ENCODE results near the gene ADK. TPM values are rescaled to one million over a fixed set of nuclear protein-coding genes. Genes with fewer than 3 reads are reported as not detected.
A peak's percentile ranks its signal among the peaks of the same experiment; 100 is the strongest.

ADK gene
- total and polyA plus RNA-seq, 2 experiments from 2014 or later, result 46.7 to 53.7 TPM

DNA sequence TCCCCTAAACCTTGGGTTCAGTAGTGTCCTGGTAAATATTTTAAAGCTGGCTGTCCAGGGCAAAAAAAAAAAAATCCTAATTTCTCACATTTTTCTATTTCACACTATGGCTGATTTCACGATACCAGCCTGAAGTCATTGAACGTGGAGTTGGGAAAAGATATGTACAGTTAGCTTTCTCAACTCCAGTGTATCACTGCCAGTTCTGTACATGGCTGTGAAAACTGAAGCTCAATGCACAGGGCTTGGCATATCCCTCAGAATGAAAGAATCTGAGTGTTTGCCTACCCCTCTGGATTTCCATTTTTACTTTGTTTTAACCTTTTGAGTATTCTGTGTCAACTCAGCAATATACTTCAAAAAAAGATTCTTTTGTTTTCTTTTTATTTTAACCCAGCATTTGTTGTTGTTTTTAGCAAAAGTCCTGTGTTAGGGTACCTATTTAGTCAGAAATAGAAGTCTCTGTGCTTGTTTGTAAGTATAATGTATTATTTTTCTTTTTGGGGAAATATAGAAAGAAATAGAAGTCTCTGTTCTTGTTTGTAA, 274.5 kb downstream of the ADK start:
- Histone ChIP-seq H3K4me2 (no peak overlapping the region), H3K27ac (no peak overlapping the region), H3K4me3 (no peak overlapping the region), H3K36me3 (replicated peaks; ENCODE audit: insufficient read depth, low read depth) (no peaks in the 10 kb centered on the region), H4K20me1 (ENCODE audit: insufficient read depth, poor library complexity, severe bottlenecking) (no peaks in the 10 kb centered on the region), H2AFZ (no peak overlapping the region), H3K27me3 (no peaks in the 10 kb centered on the region), H3K9me3 (ENCODE audit: low read depth) (no peaks in the 10 kb centered on the region), H3K79me2 (no peaks in the 10 kb centered on the region), H3K4me1 (ENCODE audit: insufficient read depth) (no peaks in the 10 kb centered on the region), H3K9me2 (replicated peaks; ENCODE audit: insufficient read depth) (no peaks in the 10 kb centered on the region)
- DNase-seq (ENCODE audit: low spot score), result no peak
- WGBS (ENCODE audit: low lambda C conversion rate, missing lambda C conversion rate), result 97% methylated on average over 2 of the region's 2 CpGs
- TF ChIP-seq EZH2 (IDR thresholded peaks at IDR 0.05; ENCODE audit: borderline replicate concordance), result no peak
- TF ChIP-seq, protein P1, sequence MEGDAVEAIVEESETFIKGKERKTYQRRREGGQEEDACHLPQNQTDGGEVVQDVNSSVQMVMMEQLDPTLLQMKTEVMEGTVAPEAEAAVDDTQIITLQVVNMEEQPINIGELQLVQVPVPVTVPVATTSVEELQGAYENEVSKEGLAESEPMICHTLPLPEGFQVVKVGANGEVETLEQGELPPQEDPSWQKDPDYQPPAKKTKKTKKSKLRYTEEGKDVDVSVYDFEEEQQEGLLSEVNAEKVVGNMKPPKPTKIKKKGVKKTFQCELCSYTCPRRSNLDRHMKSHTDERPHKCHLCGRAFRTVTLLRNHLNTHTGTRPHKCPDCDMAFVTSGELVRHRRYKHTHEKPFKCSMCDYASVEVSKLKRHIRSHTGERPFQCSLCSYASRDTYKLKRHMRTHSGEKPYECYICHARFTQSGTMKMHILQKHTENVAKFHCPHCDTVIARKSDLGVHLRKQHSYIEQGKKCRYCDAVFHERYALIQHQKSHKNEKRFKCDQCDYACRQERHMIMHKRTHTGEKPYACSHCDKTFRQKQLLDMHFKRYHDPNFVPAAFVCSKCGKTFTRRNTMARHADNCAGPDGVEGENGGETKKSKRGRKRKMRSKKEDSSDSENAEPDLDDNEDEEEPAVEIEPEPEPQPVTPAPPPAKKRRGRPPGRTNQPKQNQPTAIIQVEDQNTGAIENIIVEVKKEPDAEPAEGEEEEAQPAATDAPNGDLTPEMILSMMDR (IDR thresholded peaks at IDR 0.05; ENCODE audit: poor library complexity), result no peak
- TF ChIP-seq EZH2phosphoT487 (IDR thresholded peaks at IDR 0.05; ENCODE audit: low read depth, severe bottlenecking, unreplicated experiment), result no peak

DNA sequence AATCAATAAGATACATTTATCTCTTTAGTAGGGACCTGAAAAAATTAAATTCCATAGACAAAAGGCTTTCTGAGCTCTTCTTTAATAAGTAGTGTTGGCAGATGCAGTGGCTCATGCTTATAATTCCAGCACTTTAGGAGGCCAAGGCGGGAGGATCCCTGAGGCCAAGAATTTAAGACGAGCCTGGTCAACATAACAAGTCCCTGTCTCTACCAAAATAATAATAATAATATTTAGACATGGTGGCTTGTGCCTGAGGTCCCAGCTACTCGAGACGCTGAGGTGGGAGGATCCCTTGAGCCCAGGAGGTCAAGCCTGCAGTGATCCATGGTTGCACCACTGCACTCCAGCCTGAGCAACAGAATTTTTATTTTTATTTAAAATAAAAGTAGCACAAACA, 280.8 kb downstream of the ADK start:
- Histone ChIP-seq H4K20me1 (ENCODE audit: insufficient read depth, poor library complexity, severe bottlenecking) (no peaks in the 10 kb centered on the region), H3K9me2 (replicated peaks; ENCODE audit: insufficient read depth) (no peaks in the 10 kb centered on the region), H3K79me2 (no peaks in the 10 kb centered on the region), H2AFZ (no peak overlapping the region), H3K4me2 (no peak overlapping the region), H3K4me3 (no peak overlapping the region), H3K36me3 (replicated peaks; ENCODE audit: insufficient read depth, low read depth) (no peaks in the 10 kb centered on the region), H3K27me3 (no peaks in the 10 kb centered on the region), H3K9me3 (ENCODE audit: low read depth) (no peaks in the 10 kb centered on the region), H3K4me1 (ENCODE audit: insufficient read depth) (peaks cover 5% of the 10 kb centered on the region), H3K27ac (no peak overlapping the region)
- no peak for DNase-seq (ENCODE audit: low spot score)
- 97% methylated on average over 4 of the region's 4 CpGs for WGBS (ENCODE audit: low lambda C conversion rate, missing lambda C conversion rate)
- TF ChIP-seq, protein P1 (IDR thresholded peaks at IDR 0.05; ENCODE audit: poor library complexity), result no peak
- no peak for TF ChIP-seq EZH2 (IDR thresholded peaks at IDR 0.05; ENCODE audit: borderline replicate concordance)
- TF ChIP-seq EZH2phosphoT487 (IDR thresholded peaks at IDR 0.05; ENCODE audit: low read depth, severe bottlenecking, unreplicated experiment), result no peak

DNA sequence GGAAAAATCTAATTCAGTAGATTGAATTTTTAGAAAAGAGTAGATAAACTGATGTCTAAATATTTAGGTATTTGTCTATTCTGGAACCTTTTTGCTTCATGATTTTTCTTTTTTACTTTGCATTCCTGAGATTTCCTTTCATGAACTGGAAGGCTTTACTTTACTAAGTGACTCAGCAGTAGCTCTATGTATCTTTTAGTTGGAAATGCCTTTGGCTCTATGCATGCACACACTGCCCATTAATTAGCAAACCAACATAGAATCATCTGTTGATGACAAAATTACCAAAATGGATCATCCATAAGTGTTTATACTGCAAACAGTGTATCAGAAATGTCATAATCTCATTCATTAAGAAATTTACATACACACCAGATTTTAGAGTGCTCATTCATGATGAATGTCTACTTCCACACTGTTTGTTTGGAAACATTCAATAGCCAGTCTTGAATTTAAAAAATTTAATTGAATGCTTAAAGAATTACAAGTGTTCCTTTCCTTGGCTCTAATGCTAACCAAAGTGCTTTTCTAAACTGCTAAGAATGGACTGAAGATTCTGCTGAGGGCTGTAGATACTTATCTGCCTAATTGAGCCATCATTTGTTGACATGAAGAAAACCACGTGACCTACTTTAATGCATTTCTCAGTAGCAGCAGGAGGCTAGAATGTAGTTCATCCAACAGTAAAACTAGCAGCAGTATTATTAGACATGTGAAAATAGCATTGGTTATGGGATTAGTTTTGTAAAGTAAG, 282.0 kb downstream of the ADK start:
- Histone ChIP-seq H3K9me2 (replicated peaks; ENCODE audit: insufficient read depth) (no peaks in the 10 kb centered on the region), H3K36me3 (replicated peaks; ENCODE audit: insufficient read depth, low read depth) (no peaks in the 10 kb centered on the region), H3K27ac (no peak overlapping the region), H3K4me1 (ENCODE audit: insufficient read depth) (peaks cover 5% of the 10 kb centered on the region), H3K4me2 (no peak overlapping the region), H2AFZ (no peak overlapping the region), H3K4me3 (no peak overlapping the region), H3K9me3 (ENCODE audit: low read depth) (no peaks in the 10 kb centered on the region), H3K79me2 (no peaks in the 10 kb centered on the region), H4K20me1 (ENCODE audit: insufficient read depth, poor library complexity, severe bottlenecking) (no peaks in the 10 kb centered on the region), H3K27me3 (no peaks in the 10 kb centered on the region)
- no peak for TF ChIP-seq EZH2 (IDR thresholded peaks at IDR 0.05; ENCODE audit: borderline replicate concordance)
- TF ChIP-seq, protein P1 (IDR thresholded peaks at IDR 0.05; ENCODE audit: poor library complexity), result no peak
- TF ChIP-seq EZH2phosphoT487 (IDR thresholded peaks at IDR 0.05; ENCODE audit: low read depth, severe bottlenecking, unreplicated experiment), result no peak
- peak; percentile 18 for DNase-seq (ENCODE audit: low spot score)
- 18% methylated on average over 1 of the region's 1 CpG for WGBS (ENCODE audit: low lambda C conversion rate, missing lambda C conversion rate)
